SK-N-SH (cell line): ENCODE data around the gene JAZF1. TPM values are rescaled to one million over a fixed set of nuclear protein-coding genes. Genes with fewer than 3 reads are reported as not detected.

ENCODE experiments used
- CTCF ChIA-PET: fragments of 300-600, 350-600 bp; formaldehyde crosslinking; extraction: SDS; loops from one replicate; lab custom pipeline; 2021; lab: Yijun Ruan, JAX
- POLR2A ChIA-PET: fragments of 350-600 bp; sonication (Branson Sonifier 250); formaldehyde crosslinking; extraction: SDS; loops from one replicate; lab custom pipeline; 2020; ENCODE audit warnings: antibody characterized with exemption, inconsistent platforms; lab: Yijun Ruan, JAX
- DNase-seq: peaks from one replicate; pipeline ENCODE4 v3.0.0; 2012
- H2AFZ ChIP-seq: fragments of 200-600 bp; sonication (generic); 2 replicates; pipeline ENCODE4 v1.8.1; 2016; ENCODE audit warnings: antibody characterized with exemption, mild to moderate bottlenecking, low read depth
- H3F3A ChIP-seq: fragments of 200-600 bp; sonication (generic); replicated peaks from 2 replicates; pipeline ENCODE3; 2016; ENCODE audit warnings: antibody characterized with exemption, mild to moderate bottlenecking; ENCODE audit not compliant: insufficient read depth
- H3K27ac ChIP-seq, 2 experiments: fragments of 200-500 bp in 1 of 2; fragments of 200-600 bp in 1 of 2; sonication (Bioruptor generic) in 1 of 2; sonication (generic), shearing (Covaris generic) in 1 of 2; 2 replicates each; pipeline versions ENCODE4 v1.5.1 to v1.6.1; 2014 to 2016; ENCODE audit warnings: low read depth in 2 of 2, inconsistent platforms in 1 of 2, low read length in 1 of 2, mild to moderate bottlenecking in 1 of 2, mixed read lengths in 1 of 2
- H3K27me3 ChIP-seq: fragments of 200-600 bp; sonication (generic), shearing (Covaris generic); 2 replicates; pipeline ENCODE4 v1.6.1; 2016; ENCODE audit warnings: mixed run types; ENCODE audit not compliant: insufficient read depth
- H3K36me3 ChIP-seq, 2 experiments: fragments of 200-500 bp in 1 of 2; fragments of 200-600 bp in 1 of 2; sonication (Bioruptor generic) in 1 of 2; sonication (generic) in 1 of 2; replicated peaks in 1 of 2; 2 replicates each; pipeline versions ENCODE3 to v1.5.1; 2014 to 2016; ENCODE audit warnings: low read length in 1 of 2, mild to moderate bottlenecking in 1 of 2; ENCODE audit not compliant: insufficient read depth in 2 of 2, control insufficient read depth in 1 of 2
- H3K4me1 ChIP-seq, 2 experiments: fragments of 200-500 bp in 1 of 2; fragments of 200-600 bp in 1 of 2; sonication (Bioruptor generic) in 1 of 2; sonication (generic), shearing (Covaris generic) in 1 of 2; 2 replicates each; pipeline versions ENCODE4 v1.5.1 to v1.6.1; 2014 to 2016; ENCODE audit warnings: low read depth in 1 of 2, low read length in 1 of 2, mixed run types in 1 of 2; ENCODE audit not compliant: insufficient read depth in 2 of 2, control insufficient read depth in 1 of 2
- H3K4me2 ChIP-seq: fragments of 200-600 bp; sonication (generic), shearing (Covaris generic); 2 replicates; pipeline ENCODE4 v1.6.1; 2017; ENCODE audit warnings: mixed run types
- H3K4me3 ChIP-seq, 2 experiments: fragments of 200-500 bp in 1 of 2; fragments of 200-600 bp in 1 of 2; sonication (Bioruptor generic) in 1 of 2; sonication (generic), shearing (Covaris generic) in 1 of 2; 2 replicates each; pipeline versions ENCODE4 v1.5.1 to v1.8.1; 2014 to 2016; ENCODE audit warnings: low read depth in 2 of 2, inconsistent platforms in 1 of 2, low read length in 1 of 2, mild to moderate bottlenecking in 1 of 2, mixed read lengths in 1 of 2, moderate library complexity in 1 of 2
- H3K79me2 ChIP-seq: fragments of 200-600 bp; sonication (generic); 2 replicates; pipeline ENCODE4 v1.8.1; 2017; ENCODE audit warnings: mild to moderate bottlenecking; ENCODE audit not compliant: insufficient read depth
- H3K9ac ChIP-seq: fragments of 200-600 bp; sonication (generic); 2 replicates; pipeline ENCODE4 v1.6.1; 2017; ENCODE audit warnings: mixed run types
- H3K9me2 ChIP-seq: fragments of 200-600 bp; sonication (generic); 2 replicates; pipeline ENCODE4 v1.6.1; 2017; ENCODE audit warnings: mixed run types
- H3K9me3 ChIP-seq: fragments of 200-600 bp; sonication (generic); 2 replicates; pipeline ENCODE4 v1.6.1; 2017; ENCODE audit warnings: mixed run types, mild to moderate bottlenecking, moderate library complexity
- H4K20me1 ChIP-seq: fragments of 200-600 bp; sonication (generic); 2 replicates; pipeline ENCODE4 v1.6.1; 2017; ENCODE audit warnings: mild to moderate bottlenecking, mixed run types; ENCODE audit not compliant: insufficient read depth
- CHD2 ChIP-seq: fragments of 150-350 bp; IDR thresholded peaks from 2 replicates; pipeline ENCODE4 v1.6.1; 2018; ENCODE audit warnings: low read length; ENCODE audit not compliant: partially characterized antibody
- CTCF ChIP-seq: fragments of 200-600 bp; sonication (generic); IDR thresholded peaks from 2 replicates; pipeline ENCODE4 v1.6.1; 2017; ENCODE audit warnings: antibody characterized with exemption, mild to moderate bottlenecking, moderate library complexity
- ELF1 ChIP-seq: IDR thresholded peaks from 2 replicates; pipeline ENCODE4 v1.4.0; 2012
- EP300 ChIP-seq, 2 experiments: IDR thresholded peaks; 2 replicates each; pipeline versions ENCODE4 v1.4.0 to v1.6.1; 2012; ENCODE audit warnings: borderline replicate concordance in 1 of 2, low read depth in 1 of 2, low read length in 1 of 2
- EZH2phosphoT487 ChIP-seq: fragments of 200-600 bp; sonication (generic); IDR thresholded peaks from 2 replicates; pipeline ENCODE4 v1.6.1; 2017; ENCODE audit warnings: low read depth, mixed run types, mild to moderate bottlenecking, antibody characterized with exemption, moderate library complexity, borderline replicate concordance
- FOSL2 ChIP-seq: IDR thresholded peaks from 2 replicates; pipeline ENCODE4 v1.4.0; 2012; ENCODE audit warnings: low read depth, mild to moderate bottlenecking, moderate library complexity, borderline replicate concordance
- GABPA ChIP-seq: IDR thresholded peaks from 2 replicates; pipeline ENCODE4 v1.4.0; 2012; ENCODE audit warnings: low read depth, mild to moderate bottlenecking
- IRF3 ChIP-seq: fragments of 150-350 bp; IDR thresholded peaks from 2 replicates; pipeline ENCODE4 v1.6.1; 2016; ENCODE audit warnings: mild to moderate bottlenecking, low read depth, low read length
- JUND ChIP-seq: IDR thresholded peaks from 2 replicates; pipeline ENCODE4 v1.4.0; 2012
- MXI1 ChIP-seq: IDR thresholded peaks from 2 replicates; pipeline ENCODE4 v1.6.1; 2012; ENCODE audit warnings: mild to moderate bottlenecking, low read depth, low read length, improper control_type of control experiment
- NRF1 ChIP-seq: IDR thresholded peaks from 2 replicates; pipeline ENCODE4 v1.6.1; 2012; ENCODE audit warnings: low read depth, mild to moderate bottlenecking, low read length
- RCOR1 ChIP-seq: fragments of 150-350 bp; IDR thresholded peaks from 2 replicates; pipeline ENCODE4 v1.6.1; 2017; ENCODE audit warnings: antibody characterized with exemption, low read length
- RFX5 ChIP-seq: IDR thresholded peaks from 2 replicates; pipeline ENCODE4 v1.6.1; 2012; ENCODE audit warnings: mild to moderate bottlenecking, improper control_type of control experiment, low read length
- RXRA ChIP-seq: IDR thresholded peaks from 2 replicates; pipeline ENCODE4 v1.4.0; 2012; ENCODE audit warnings: low read depth, mild to moderate bottlenecking, borderline replicate concordance
- SMC3 ChIP-seq: IDR thresholded peaks from 2 replicates; pipeline ENCODE4 v1.6.1; 2012; ENCODE audit warnings: low read depth, low read length, improper control_type of control experiment
- TCF12 ChIP-seq: IDR thresholded peaks from 2 replicates; pipeline ENCODE4 v1.4.0; 2012
- TEAD4 ChIP-seq: IDR thresholded peaks from 2 replicates; pipeline ENCODE4 v1.4.0; 2012; ENCODE audit warnings: mild to moderate bottlenecking, borderline replicate concordance; ENCODE audit not compliant: insufficient read depth
- USF1 ChIP-seq: IDR thresholded peaks from 2 replicates; pipeline ENCODE4 v1.4.0; 2012; ENCODE audit warnings: low read depth, borderline replicate concordance
- YY1 ChIP-seq: IDR thresholded peaks from 2 replicates; pipeline ENCODE4 v1.4.0; 2012; ENCODE audit warnings: low read depth, mild to moderate bottlenecking
- WGBS: methylation state at CpG from one replicate; pipeline ENCODE4 v1.1.6; 2017; ENCODE audit warnings: low lambda C conversion rate; 5-methylcytosine and 5-hydroxymethylcytosine counted together
- polyA plus RNA-seq, 3 experiments: library from polyadenylated mRNA; depleted of rRNA; stranded (reverse); fragments of >200 nt; gene quantifications; 2 replicates each; pipeline ENCODE4 v1.2.3, GENCODE V29; 2012

The JAZF1 gene
- polyA plus RNA-seq, 1 of the 3 experiments (the other 2 are of a cell fraction), result 1.7 TPM

- peaks cover 20% of the 10 kb centered on the region for H3F3A ChIP-seq
- H3K79me2 ChIP-seq, result peaks cover 14% of the 10 kb centered on the region
- TF ChIP-seq NRF1, result no peak
- H3K27me3 ChIP-seq, result no peaks in the 10 kb centered on the region
- 80% methylated on average over 5 of the region's 5 CpGs for WGBS
- no peaks in the 10 kb centered on the region for H3K36me3 ChIP-seq
- peak overlapping the region; percentile 62; the same call in 1 of the 2 replicates for H3K9ac ChIP-seq
- POLR2A ChIA-PET, result no interaction called here
- H2AFZ ChIP-seq, result peak overlapping the region; percentile 76
- peak overlapping the region in 1 of 2 experiments; percentile 69; a peak in 2 of 4 replicates for H3K4me3 ChIP-seq
- CTCF ChIA-PET, result interaction anchor here (0.5 to 1.4 kb wide), 7 partner anchors 10 to 101 kb away, joined by 3 to 5 read pairs (median 3); no protein-coding TSS in a partner anchor
- peak overlapping the region; percentile 95 for H3K4me2 ChIP-seq
- no peaks in the 10 kb centered on the region for H4K20me1 ChIP-seq
- H3K27ac ChIP-seq, result no peak overlapping the region
- H3K4me1 ChIP-seq, result peaks cover 7 to 11% of the 10 kb centered on the region in 2 experiments; a peak in 3 of 4 replicates
- DNase-seq, result no peak
- H3K9me3 ChIP-seq, result no peaks in the 10 kb centered on the region
- no peaks in the 10 kb centered on the region for H3K9me2 ChIP-seq
Observed at GRCh38 chr7:28178599-28178998, 2.0 kb downstream of the JAZF1 start.

- Histone ChIP-seq H3K4me2 (no peak overlapping the region), H3K36me3 (no peaks in the 10 kb centered on the region)
- TF ChIP-seq USF1, result no peak
- no peak for TF ChIP-seq RFX5
- no peak for TF ChIP-seq GABPA
- TF ChIP-seq RCOR1, result no peak
- TF ChIP-seq CHD2, result no peak
- TF ChIP-seq EP300 (IDR thresholded peaks at IDR 0.05; ENCODE audit: borderline replicate concordance in 1 of 2, low read depth in 1 of 2, low read length in 1 of 2), result no peak
- TF ChIP-seq, all 33 proteins: peak for 0
- H4K20me1 ChIP-seq, result no peaks in the 10 kb centered on the region
- H3K9me2 ChIP-seq, result no peaks in the 10 kb centered on the region
- no peaks in the 10 kb centered on the region for H3K9me3 ChIP-seq
- peaks cover 7 to 8% of the 10 kb centered on the region in 2 experiments; a peak in 3 of 4 replicates for H3K4me1 ChIP-seq
- H3K79me2 ChIP-seq, result peaks cover 14% of the 10 kb centered on the region
- CTCF ChIA-PET, result interaction anchor here (0.8 to 1.4 kb wide), 4 partner anchors 10 to 43 kb away, joined by 3 to 6 read pairs (median 3); no protein-coding TSS in a partner anchor
- no peak overlapping the region for H3K9ac ChIP-seq
- no peaks in the 10 kb centered on the region for H3K27me3 ChIP-seq
- no peak overlapping the region for H3K4me3 ChIP-seq
- H3K27ac ChIP-seq, result no peak overlapping the region
- POLR2A ChIA-PET, result no interaction called here
- DNase-seq, result no peak
- H3F3A ChIP-seq, result peaks cover 20% of the 10 kb centered on the region
- no peak overlapping the region for H2AFZ ChIP-seq
- 95% methylated on average over 1 of the region's 1 CpG for WGBS
Observed at GRCh38 chr7:28177836-28178235, 2.8 kb downstream of the JAZF1 start.

GRCh38 chr7:28176645-28177044, 4.0 kb downstream of the JAZF1 start:
- Histone ChIP-seq H3K9ac (no peak overlapping the region), H3F3A (peaks cover 17% of the 10 kb centered on the region), H3K9me2 (no peaks in the 10 kb centered on the region), H3K27ac (no peak overlapping the region), H3K9me3 (no peaks in the 10 kb centered on the region), H3K36me3 (no peaks in the 10 kb centered on the region)
- CTCF ChIA-PET, result interaction anchor here (1.1 kb wide), 1 partner anchor 9 kb away, joined by 3 read pairs; no protein-coding TSS in a partner anchor
- TF ChIP-seq SMC3 (no peak), EP300 (IDR thresholded peaks at IDR 0.05; ENCODE audit: borderline replicate concordance in 1 of 2, low read depth in 1 of 2, low read length in 1 of 2) (no peak), IRF3 (no peak), CTCF (no peak), YY1 (no peak), RFX5 (no peak), EZH2phosphoT487 (no peak), MXI1 (no peak), FOSL2 (no peak), TCF12 (no peak), RXRA (no peak), GABPA (no peak), ELF1 (no peak), TEAD4 (no peak), JUND (no peak)
- TF ChIP-seq, all 33 proteins: peak for 0
- H2AFZ ChIP-seq, result no peak overlapping the region
- POLR2A ChIA-PET, result no interaction called here
- H4K20me1 ChIP-seq, result no peaks in the 10 kb centered on the region
- no peak overlapping the region for H3K4me2 ChIP-seq
- H3K27me3 ChIP-seq, result no peaks in the 10 kb centered on the region
- H3K4me3 ChIP-seq, result no peak overlapping the region
- peaks cover 14% of the 10 kb centered on the region for H3K79me2 ChIP-seq
- H3K4me1 ChIP-seq, result peaks cover 7 to 8% of the 10 kb centered on the region in 2 experiments; a peak in 3 of 4 replicates
- DNase-seq, result no peak
- WGBS, result 82% methylated on average over 2 of the region's 2 CpGs
